Measurements from ENCODE around the gene CDC42BPA. TPM values are rescaled to one million over a fixed set of nuclear protein-coding genes. Genes with fewer than 3 reads are reported as not detected.

Gene CDC42BPA
- total and polyA plus RNA-seq, 2 donors (not counting 3 experiments of a cell fraction or from before 2014, with no cell fraction given), result 26.1 to 92.6 TPM

GRCh38 chr1:227166559-227166958, 151.7 kb downstream of the CDC42BPA start:
- Histone ChIP-seq H2AFZ (ENCODE audit: low read depth, low read length) (no peak overlapping the region), H3K4me1 (ENCODE audit: control insufficient read depth, extremely low read depth, insufficient read depth, low read length) (no peaks in the 10 kb centered on the region), H3K9ac (replicated peaks; ENCODE audit: extremely low read depth, insufficient read depth, low read length) (no peak overlapping the region), H3K79me2 (ENCODE audit: control insufficient read depth, insufficient read depth, low read length) (peaks cover 46% of the 10 kb centered on the region), H3K9me1 (replicated peaks; ENCODE audit: control insufficient read depth, extremely low read depth, insufficient read depth, low read length) (no peaks in the 10 kb centered on the region), H3K9me3 (replicated peaks; ENCODE audit: control insufficient read depth, insufficient read depth, low read length) (no peaks in the 10 kb centered on the region), H3K27me3 (ENCODE audit: control insufficient read depth in 2 of 2, insufficient read depth in 2 of 2, low read length in 2 of 2) (no peaks in the 10 kb centered on the region), H3K36me3 (ENCODE audit: control insufficient read depth in 2 of 2, extremely low read depth in 1 of 2, insufficient read depth in 2 of 2, low read length in 2 of 2) (no peaks in the 10 kb centered on the region), H4K20me1 (replicated peaks; ENCODE audit: control insufficient read depth, extremely low read depth, insufficient read depth, low read length) (peaks cover 5% of the 10 kb centered on the region), H3K27ac (ENCODE audit: insufficient read depth, low read depth, low read length) (no peak overlapping the region), H3K4me2 (ENCODE audit: insufficient read depth, low read length) (no peak overlapping the region), H3K4me3 (replicated peaks in 1 of 3; ENCODE audit: insufficient read depth in 1 of 3, low read depth in 1 of 3, low read length in 3 of 3) (no peak overlapping the region)
- CTCF ChIA-PET, result interaction anchor here (0.7 to 1.2 kb wide), 3 partner anchors 10 to 13 kb away, joined by 3 to 4 read pairs (median 3); no protein-coding TSS in a partner anchor
- TF ChIP-seq JUN (IDR thresholded peaks at IDR 0.05; ENCODE audit: borderline replicate concordance, insufficient read depth, insufficient read length, low read depth) (no peak), MYC (IDR thresholded peaks at IDR 0.05; ENCODE audit: low read depth, low read length) (no peak), POLR2A (IDR thresholded peaks at IDR 0.05; ENCODE audit: low read depth, low read length) (no peak), POLR2AphosphoS5 (IDR thresholded peaks at IDR 0.05; ENCODE audit: insufficient read depth, low read depth, low read length) (no peak), GATA2 (IDR thresholded peaks at IDR 0.05; ENCODE audit: insufficient read depth, insufficient read length, low read depth, low read length) (no peak), FOS (IDR thresholded peaks at IDR 0.05; ENCODE audit: borderline replicate concordance, insufficient read depth, low read length) (no peak), EZH2 (IDR thresholded peaks at IDR 0.05; ENCODE audit: borderline replicate concordance, low read depth, low read length, severe bottlenecking) (no peak), CTCF (IDR thresholded peaks at IDR 0.05; ENCODE audit: extremely low read depth in 1 of 2, insufficient read depth in 1 of 2, low read depth in 1 of 2, low read length in 2 of 2) (no peak)
- TF ChIP-seq, protein P1, sequence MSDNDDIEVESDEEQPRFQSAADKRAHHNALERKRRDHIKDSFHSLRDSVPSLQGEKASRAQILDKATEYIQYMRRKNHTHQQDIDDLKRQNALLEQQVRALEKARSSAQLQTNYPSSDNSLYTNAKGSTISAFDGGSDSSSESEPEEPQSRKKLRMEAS (IDR thresholded peaks at IDR 0.05; ENCODE audit: insufficient read depth, insufficient read length), result no peak
- dilution Hi-C loops (cut with MboI; ENCODE audit: extremely low pct_ligation_motif_present, low sequenced_read_pairs), result no loop called here
- intact Hi-C loops (cut with micrococcal nuclease), result no loop called here
- POLR2A ChIA-PET, result no interaction called here
- no TSS peak for BruUV-seq (replicated peaks)
- DNase-seq (ENCODE audit: low read depth, low spot score), result no peak
- no peak for FAIRE-seq

Data from endothelial cell of umbilical vein (primary cell).